Activated CD4-positive, alpha-beta T cell treated with anti-CD3 and anti-CD28 coated beads, Interleukin-2, amount 50 U/mL, for 4 hours (primary cell): ENCODE data around the gene KLK12.

Experiments used
- DNase-seq, 2 experiments: peaks; one replicate each; pipeline ENCODE4 v3.0.0-alpha.2; 2020

The KLK12 gene, protein sequence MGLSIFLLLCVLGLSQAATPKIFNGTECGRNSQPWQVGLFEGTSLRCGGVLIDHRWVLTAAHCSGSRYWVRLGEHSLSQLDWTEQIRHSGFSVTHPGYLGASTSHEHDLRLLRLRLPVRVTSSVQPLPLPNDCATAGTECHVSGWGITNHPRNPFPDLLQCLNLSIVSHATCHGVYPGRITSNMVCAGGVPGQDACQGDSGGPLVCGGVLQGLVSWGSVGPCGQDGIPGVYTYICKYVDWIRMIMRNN

DNA sequence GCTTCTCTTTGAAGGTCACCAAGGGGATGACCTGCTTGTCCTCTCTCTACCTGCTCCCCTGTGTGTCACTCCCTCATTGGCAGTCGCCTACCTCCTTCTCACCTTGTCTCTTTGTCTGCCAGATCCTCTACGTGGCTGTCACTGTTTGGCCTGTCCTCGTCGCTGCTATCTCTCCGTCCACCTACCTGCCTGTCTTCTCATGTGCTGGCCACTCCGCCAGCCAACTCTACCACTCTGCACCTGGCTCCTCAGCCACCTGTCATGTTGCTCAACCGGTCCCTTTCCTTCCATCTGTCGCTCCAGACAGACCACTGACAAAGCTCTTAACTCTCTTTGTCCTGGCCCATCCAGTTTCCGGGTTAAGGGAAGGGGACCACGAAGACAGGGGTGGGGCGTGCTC is at the start of gene KLK12:
Gene KLK12 (minus strand): TSS at position 299 of the 400 bp plus-strand sequence. CDS start 381 bp downstream, outside the sequence.
- no peak for DNase-seq

DNA sequence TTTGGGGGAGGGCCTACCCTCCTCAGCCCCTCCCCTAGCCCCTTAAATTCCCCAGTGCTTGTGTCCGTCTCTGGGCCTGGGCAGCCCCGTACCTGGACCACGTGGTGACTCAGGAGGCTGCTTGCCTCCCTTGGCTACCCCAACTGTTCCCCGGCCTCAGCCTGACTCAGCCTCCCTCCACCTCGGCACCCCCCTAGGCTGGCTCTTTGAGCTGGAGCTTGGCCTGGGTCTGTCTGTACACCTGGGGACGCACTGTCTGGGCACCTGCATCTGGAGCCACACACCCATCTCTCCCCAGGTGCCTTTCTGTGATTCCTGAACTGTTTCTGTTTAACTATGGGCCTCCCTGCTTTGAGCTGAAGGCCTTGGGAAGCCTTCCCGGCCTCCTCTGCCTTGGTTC is 49.7 kb upstream of the KLK12 start:
- no peak for DNase-seq

- no peak for DNase-seq
Measured at GRCh38 chr19:51083783-51084182, 49.0 kb upstream of the KLK12 start.

- no peak for DNase-seq
Measured at GRCh38 chr19:51083181-51083580, 48.4 kb upstream of the KLK12 start.

DNA sequence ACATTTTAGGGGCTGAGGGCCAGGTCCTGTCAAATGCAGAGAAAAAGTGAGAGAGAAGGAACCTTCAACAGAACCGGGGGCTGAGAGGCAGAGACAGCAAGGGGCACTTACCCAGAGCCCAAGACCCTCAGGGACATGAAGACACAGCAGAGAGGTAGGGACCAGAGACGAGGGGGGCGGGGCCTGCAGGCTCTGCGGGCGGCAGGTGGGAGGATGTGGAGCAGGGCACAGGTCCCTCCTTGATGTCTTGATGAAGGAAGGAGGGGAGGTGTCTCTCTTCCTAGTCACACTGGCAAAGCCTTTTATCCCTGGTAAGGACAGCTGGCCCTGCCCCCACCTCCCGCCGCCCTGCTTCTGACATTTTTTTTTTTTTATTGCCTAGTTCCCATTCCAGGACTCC is 47.8 kb upstream of the KLK12 start, which contains the start of gene KLK14:
Gene KLK14 (minus strand): TSS at position 277 of the 400 bp plus-strand sequence. CDS start 273 bp downstream, at position 4.
- DNase-seq, result no peak

GRCh38 chr19:51081476-51081875 is 46.7 kb upstream of the KLK12 start:
- DNase-seq, result no peak

DNA sequence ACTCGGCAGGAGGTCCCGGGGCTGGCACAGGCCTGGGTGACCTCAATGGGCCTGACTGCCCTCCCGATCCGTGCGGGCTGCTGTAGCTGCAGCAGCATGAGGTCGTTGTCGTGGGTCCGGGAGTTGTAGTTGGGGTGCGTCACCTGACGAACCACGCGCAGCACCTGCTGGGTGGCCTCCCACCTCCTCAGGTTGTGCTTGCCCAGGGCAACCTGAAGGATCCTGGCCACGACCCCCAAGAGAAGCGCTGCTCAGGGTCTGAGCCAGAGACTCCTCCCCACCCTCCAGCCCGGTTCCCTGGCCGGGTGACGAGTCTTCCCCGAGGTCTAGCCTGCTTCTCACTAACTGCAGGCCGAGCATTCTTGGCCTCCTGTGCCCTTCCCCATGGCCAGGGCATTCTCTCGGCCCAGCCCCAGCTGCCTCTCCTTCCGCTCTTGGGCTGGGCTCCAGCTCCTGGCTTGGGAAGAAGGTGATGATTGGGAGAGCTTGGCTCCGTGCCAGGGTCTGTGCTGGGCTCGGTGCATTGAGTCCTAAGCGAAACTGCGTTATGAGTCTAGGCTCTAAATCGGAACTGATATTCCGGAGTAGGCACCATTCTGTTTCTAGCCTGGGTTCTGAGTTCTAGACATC is 44.8 kb upstream of the KLK12 start:
- DNase-seq, result no peak

DNA sequence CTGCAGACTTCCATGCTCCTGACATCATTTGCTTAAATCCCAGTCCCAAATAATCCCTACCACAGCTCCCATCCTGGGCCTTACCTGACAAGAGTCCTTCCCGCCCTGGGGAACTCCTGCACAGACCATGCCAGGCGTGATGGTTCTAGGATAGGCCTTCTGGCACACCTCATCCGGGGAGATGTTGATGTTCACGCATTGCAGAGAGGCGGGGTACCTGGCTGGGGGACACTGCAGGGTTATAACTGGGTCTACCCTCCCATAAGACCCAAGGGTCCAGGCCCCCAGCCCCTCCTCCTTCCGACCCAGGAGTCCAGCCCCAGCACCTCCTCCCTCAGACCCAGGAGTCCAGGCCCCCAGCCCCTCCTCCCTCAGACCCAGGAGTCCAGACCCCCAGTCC is 43.9 kb upstream of the KLK12 start:
- DNase-seq, result no peak

DNA sequence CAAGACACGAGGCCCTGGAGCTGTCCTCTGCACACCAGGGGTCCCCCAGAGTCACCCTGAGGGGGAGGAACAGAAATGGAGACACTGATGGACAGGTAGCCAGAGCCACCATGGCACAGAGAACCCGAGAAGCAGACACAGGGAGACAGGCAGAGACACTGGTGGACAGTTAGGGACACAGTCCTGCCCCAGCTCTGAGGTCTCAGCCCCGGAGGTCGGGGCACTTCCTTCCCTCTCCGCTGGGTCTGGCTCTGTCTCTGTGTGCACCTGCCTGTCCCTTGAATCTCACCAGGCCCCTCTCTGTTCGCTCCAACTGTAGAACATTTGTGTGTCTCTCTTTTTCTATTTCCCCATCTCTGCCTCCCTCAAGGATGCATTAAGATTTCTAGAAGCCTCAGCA is 43.3 kb upstream of the KLK12 start:
- DNase-seq, result no peak

DNA sequence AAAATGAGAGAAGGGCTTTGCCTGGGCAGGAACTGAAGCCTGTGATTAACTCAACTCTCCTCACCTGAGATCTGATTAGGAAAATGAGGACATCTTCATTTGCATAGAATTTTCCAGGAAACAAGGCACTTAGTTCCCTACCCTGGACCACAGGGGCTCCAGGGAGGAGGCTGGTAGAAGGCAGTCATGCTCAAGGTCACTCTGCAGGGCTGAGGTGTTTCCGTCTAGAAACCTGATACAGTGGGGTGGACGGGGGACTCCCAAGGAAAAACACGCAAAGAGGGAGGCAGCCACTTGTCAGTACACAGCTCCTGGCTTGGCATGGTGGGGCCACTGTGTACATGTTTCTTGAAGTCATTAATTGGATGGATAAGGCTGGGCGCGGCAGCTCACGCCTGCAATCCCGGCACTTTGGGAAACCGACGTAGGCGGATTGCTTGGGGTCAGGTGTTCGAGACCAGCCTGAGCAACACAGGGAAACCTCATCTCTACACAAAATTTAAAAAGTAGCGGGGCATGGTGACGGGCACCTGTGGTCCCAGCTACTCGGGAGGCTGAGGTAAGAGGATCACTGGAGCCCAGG is 41.9 kb upstream of the KLK12 start:
- DNase-seq, result no peak

DNA sequence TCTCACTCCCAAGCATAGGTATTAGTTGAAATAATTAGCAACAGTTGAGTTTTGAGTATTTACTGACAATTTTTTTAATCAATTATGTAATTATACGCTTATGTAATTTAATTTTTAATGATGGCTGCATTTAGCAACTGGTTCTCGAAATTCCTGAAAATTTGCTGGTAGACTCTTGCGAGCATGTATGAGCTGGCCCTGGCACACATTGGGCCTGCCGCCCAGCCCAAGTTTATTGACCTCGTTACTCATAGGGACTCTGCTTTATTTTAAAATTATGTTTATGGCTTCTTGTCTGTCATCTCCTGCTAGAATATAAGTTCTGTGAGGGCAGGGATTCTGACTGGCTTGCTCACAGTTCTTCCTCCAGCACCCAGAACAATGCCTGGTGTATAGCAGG is 41.2 kb upstream of the KLK12 start:
- no peak for DNase-seq

- no peak for DNase-seq
Measured at GRCh38 chr19:51071095-51071405, 36.2 kb upstream of the KLK12 start.

DNA sequence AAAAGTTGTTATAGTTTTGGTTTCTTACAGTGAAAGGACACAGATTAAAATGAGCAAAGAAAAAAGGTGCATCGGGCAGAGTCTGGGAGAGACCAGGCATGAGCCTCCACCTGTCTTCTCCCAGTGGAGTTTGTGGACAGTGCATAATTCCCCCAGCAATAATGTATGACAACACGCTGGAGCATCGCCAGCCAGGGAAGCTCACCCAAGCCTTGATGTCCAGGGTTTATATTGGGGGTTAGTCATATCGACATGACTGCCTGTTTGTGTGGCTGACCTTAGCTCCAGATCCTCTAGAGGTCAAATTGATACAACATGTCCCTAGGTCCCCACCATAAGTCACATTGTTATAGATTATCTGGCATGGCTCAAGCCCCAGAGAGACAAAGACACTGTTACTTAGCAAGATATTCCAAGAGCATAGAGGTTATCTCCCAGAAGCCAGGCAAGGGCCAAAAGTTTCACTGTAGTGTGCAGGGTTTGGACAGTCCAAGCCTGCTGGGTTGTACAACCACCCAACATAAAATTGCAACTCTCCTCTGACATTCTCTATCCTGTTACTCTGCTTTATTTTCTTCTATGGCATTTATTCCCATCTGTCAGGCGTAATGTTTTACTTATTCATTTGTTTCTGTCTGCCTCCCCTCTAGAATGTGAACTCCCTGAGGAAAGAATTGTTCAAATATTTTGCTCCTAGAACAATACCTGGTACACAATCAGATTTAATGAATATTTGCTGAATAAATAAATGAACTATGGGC is 35.7 kb upstream of the KLK12 start:
- DNase-seq, result no peak

DNA sequence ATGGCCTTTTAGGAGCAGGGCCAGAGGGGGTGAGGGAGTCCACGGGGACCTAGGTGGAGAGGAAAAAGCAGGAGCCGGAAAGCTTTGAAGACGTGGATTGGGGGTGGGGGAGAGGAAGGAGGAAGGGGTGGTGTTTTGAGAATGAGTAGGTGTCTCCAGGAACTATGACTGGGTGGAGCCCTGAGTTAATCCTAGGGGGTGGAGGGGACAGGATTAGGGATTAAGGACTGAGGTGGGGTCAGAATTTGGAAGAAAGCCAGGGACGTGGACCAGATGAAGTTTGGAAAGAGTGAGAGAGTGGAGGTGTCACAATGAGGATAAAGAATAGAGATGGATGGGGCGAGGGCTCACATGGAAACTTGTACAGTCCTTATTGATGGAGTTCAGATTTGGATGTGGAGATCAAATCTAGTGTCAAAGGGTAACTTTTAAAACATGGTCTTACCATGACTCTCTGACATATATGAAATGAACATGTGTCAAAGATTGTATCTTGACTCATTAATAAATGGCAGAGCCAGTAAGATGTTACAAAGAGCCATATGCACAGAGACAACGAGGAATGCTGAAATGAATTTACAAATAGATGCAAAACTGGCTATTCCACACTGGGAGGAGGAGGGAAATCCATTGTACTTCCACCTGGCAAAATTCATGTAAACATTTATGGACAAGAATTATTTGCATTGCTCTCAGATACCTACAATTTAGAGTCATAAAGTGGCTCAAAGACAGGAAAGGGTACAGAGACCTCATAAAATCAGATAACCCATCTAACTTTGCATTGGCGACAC is 31.8 kb upstream of the KLK12 start:
- no peak for DNase-seq

- DNase-seq, result no peak
Measured at GRCh38 chr19:51065221-51065960, 30.6 kb upstream of the KLK12 start.

DNA sequence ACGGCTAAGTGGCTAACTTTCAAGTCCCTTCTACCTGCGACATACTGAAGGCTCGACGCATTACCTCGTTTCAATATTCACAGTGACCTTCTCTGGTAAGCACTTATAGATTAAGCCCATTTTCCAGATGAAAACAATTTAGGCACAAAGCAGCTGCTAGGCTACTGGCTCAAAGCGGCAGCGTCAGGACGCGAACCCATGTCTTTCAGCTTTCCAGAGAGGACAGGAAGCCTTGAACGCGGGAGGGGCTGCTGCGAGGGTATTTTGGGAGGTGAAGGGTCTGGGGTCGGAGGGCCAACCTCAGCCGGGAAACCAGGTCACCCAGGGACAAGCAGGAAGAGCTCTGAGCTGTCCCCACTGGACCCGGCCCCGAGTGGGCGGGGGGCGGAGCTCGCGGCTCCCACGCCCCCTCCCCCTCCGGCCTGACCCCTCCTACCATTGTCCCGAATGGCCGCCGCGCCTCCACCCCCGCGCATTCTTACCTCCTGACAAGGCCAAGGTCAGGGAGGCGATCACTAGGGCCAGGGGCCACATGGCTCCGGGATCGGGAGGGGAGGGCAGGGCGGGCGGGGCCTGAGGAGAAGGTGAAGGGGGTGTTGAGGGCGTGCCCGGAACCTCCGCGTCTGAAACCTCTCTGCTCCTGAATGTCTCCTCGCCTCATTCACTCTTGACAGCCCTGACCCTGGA is 29.9 kb upstream of the KLK12 start, which contains the start of gene KLK13:
Gene KLK13 (minus strand): TSS at position 559 of the 687 bp plus-strand sequence. CDS start 25 bp downstream, at position 534.
- no peak for DNase-seq

- no peak for DNase-seq
Measured at GRCh38 chr19:51063664-51064063, 28.9 kb upstream of the KLK12 start.

GRCh38 chr19:51060973-51061372 is 26.2 kb upstream of the KLK12 start:
- no peak for DNase-seq

DNA sequence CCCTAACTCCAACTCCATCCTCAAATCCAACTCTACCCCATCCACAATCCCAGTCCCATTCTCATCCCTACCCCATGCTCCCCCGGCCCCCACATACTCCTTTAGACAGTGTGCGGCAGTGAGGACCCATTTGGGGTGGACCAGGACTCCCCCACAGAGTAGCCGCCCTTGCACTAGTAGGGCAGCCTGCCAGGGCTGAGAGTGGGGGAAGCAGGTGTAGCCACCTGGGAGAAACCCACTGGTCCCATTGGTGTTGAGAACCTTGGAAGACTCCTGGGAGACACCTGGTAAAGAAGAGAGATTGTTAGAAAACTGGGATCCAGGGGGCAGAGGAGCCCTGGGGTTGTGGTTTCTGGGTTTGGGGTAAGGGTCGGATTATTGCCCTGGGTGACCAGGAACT is 25.5 kb upstream of the KLK12 start:
- DNase-seq, result no peak

GRCh38 chr19:51059715-51060114 is 24.9 kb upstream of the KLK12 start:
- no peak for DNase-seq

- DNase-seq, result no peak
Measured at GRCh38 chr19:51055866-51056265, 21.1 kb upstream of the KLK12 start.

GRCh38 chr19:51047031-51047335 is 12.2 kb upstream of the KLK12 start:
- DNase-seq, result no peak
